IPS-18c (cell line): ENCODE results near the gene DAP.
"Not testable (repeated sequence)": the region's sequence is repeated elsewhere in the genome, so short reads cannot be mapped to it uniquely, and the experiment has no call there.

Source experiments
- H3K4me3 ChIP-seq: 2 replicates; pipeline ENCODE4 v1.7.0; 2013; ENCODE audit warnings: low read depth, mild to moderate bottlenecking, low read length, moderate library complexity; ENCODE audit not compliant: insufficient read depth
- H3K9me3 ChIP-seq: one replicate; pipeline ENCODE4 v1.6.1; 2013; ENCODE audit warnings: mild to moderate bottlenecking, low read length, moderate library complexity; ENCODE audit not compliant: control insufficient read depth, insufficient read depth

DAP gene

DNA sequence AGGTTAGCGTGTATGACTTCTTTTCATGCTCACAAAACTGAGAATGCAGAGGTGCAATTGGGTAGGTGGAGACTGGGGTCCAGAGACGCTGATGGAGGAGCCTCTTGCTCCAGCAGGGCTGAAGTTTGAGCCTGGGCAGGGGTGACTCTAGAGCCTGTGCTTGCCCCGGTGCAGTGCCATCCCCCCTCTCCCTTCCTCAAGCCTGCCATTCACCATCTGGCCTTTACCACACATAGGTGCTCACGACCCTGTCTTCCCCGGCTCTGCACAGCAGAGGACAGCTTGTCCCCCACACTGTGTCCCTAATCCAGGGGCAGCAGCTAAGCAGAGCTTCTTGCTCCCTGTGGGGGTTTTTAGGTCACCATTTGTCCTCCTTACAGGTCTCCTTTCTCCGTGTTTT is 86.5 kb downstream of the DAP start:
- H3K9me3 ChIP-seq, result no peaks in the 10 kb centered on the region
- H3K4me3 ChIP-seq, result no peak overlapping the region

DNA sequence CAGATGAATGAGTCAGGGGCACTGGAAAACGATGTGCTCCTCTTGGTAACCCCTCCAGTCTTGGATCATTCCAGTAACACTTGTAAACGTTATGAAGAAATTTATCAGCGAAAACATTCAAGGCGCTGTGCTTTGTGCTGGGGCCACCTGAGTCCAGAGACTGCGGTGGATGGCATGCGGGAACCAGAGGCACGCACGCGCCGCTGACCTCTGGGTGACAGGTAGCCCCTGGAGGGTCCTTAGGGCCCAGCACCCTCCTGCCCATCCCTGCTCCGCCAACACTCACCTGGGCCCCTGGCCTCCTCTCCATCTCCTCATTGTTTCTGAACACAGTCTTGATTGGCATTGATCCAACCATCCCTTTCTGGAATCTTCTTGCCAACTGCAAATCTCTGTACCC is 86.9 kb downstream of the DAP start:
- no peaks in the 10 kb centered on the region for H3K9me3 ChIP-seq
- H3K4me3 ChIP-seq, result no peak overlapping the region

DNA sequence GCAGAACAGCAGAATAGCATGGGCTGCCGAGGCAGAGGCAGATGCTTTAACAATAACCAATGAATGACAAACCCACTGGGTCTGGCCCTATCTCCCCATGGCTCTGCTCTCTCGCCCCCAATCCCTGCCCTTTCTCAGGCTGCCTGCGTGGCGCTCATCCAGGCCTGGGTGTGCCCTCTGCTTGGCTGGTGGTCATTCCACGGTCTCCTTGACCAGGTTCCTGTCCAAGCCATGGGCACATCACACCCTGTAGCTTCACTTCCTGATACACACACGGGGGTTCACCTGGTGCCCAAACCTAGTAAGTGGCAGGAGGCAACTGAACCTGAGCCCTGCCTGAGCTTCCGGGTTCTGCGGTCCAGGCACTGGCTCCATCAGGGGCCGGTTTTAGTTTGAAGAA is 87.6 kb downstream of the DAP start:
- no peaks in the 10 kb centered on the region for H3K9me3 ChIP-seq
- no peak overlapping the region for H3K4me3 ChIP-seq

DNA sequence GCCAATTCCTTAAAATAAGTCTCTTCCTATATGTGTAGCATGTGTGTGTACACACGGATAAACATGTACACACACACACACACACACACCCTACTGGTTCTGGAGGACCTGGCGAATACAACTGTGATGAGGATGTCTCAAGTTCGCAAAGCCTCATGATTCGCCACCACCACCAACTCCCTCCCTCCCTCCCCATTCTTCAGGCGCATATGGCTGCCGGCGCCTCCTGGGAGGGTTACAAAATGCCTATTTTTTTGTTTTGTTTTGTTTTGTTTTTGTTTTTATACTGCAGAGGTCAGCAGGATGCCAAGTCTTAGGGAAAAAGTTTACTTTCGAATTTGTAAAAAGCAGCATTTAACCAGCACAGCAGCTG is 88.0 kb downstream of the DAP start:
- Histone ChIP-seq H3K4me3 (no peak overlapping the region), H3K9me3 (no peaks in the 10 kb centered on the region)

DNA sequence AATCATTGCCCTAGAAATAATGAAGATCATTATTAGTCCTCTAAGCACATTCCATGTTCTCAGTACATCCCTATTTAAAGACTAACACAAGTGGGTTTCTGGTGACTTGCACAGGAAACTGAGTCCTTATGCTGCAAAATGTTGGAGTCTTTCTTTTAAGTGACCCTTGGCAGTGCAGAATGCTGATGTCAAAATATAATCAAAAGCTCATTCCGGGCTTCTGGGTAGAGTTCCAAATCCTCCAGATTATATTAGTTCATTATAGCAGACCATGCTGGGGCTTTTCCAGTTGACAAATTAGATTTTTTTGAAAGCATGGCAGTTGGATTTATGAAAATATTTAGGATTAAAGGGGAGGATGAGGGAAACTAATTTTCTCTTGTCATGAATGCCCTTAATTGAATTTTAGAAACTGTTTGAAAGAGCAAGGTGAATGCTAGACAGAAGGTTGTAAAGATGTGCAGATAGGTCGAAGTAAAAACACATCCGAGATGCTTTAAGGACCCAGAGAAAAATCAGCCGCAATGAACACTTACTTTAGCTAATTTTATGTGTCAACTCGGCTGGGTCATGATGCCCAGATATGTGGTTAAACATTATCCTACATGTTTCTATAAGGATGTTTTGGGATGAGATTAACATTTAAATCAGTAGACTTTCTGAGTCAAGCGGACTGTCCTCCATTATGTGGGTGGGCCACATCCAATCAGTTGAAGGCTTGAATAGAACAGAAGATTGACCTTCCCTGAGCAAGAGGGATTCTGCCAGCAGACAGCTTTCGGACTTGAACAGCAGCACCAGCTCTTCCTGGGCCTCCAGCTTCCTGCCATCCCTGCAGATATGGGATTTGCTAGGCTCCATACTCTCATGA is 88.7 kb downstream of the DAP start:
- Histone ChIP-seq H3K4me3 (no peak overlapping the region), H3K9me3 (no peaks in the 10 kb centered on the region)

DNA sequence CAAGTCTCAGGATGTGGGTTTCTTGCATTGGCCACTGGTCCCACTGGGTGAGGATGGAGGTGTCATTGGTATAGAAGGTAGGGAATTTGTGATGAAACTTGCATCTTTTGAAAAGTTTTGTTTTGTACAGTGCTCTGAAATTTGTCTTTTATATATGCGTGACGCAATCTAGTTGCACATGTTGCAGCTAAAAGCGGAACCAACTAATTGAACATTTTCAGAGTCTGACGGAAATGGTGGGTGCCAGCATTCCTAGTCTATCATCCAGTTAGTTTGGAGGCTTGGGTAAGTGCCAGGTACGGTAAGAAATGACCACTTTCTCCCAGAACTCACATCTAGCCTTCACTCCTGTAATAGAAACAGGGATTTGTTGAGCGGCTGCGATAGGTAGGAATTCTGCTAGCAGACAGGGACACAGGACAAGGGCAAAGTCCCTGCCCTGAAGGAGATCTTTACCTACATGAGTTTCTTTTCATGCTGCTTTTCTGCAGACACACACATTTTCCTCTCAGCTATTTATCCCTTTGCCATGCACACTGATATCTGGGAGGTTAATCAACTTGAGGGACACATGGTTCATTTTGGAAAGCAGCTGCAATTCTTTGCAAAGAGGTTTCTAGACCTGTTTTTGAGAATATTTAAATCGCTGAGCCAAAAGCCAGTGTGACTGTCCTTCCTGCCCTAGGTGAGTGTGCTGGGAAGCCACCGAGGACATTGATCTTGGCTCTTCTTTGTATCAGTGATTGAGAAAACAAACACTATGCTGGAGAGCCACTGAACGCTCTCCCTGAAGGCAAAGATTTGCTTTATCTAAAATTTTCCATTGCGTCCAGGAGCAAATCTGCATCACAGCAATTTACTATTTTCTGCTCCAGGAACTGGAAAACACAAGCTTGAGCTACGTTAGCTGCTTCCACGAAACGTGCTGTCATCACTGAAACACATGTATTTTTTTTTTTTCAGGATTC is 89.7 kb downstream of the DAP start:
- H3K9me3 ChIP-seq, result no peaks in the 10 kb centered on the region

DNA sequence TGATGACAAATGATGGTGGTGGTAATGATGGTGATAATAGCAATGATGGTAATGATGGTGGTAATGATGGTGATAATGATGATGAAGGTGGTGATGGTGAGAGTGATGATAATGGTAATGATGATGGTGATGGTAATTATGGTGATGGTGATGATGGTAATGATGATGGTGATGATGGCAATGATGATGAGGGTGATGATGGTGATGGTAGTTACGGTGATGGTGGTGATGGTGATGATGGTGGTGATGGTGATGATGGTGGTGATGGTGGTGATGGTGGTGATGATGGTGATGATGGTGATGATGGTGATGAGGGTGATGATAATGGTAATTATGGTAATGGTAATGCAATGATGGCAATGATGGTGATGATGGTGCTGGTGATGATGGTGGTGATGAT is 91.1 kb downstream of the DAP start:
- Histone ChIP-seq H3K9me3 (peaks cover 2% of the 10 kb centered on the region), H3K4me3 (no peak overlapping the region)

More for the DNA sequence above, 89.7 kb downstream of the DAP start:
- no peak overlapping the region for H3K4me3 ChIP-seq

DNA sequence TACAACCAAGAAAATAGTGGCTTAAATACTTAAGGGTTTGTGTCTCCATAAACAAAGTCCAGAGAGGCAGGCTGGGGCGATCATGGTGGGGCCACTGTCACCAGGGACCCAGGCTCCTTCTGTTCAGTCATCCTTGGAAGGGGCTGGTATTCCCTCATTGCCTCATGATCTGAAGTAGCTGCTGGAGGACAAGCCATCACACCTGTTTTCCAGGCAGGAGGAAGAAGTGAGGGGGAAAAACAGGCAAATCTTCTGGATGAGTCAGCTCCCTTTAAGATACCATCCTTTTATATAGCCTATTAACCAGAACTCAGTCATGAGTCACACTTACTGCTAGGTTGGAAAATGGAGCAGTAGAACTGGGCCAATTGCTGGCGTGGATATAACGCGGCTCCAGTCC is 92.3 kb downstream of the DAP start:
- H3K9me3 ChIP-seq, result peaks cover 2% of the 10 kb centered on the region
- H3K4me3 ChIP-seq, result no peak overlapping the region

DNA sequence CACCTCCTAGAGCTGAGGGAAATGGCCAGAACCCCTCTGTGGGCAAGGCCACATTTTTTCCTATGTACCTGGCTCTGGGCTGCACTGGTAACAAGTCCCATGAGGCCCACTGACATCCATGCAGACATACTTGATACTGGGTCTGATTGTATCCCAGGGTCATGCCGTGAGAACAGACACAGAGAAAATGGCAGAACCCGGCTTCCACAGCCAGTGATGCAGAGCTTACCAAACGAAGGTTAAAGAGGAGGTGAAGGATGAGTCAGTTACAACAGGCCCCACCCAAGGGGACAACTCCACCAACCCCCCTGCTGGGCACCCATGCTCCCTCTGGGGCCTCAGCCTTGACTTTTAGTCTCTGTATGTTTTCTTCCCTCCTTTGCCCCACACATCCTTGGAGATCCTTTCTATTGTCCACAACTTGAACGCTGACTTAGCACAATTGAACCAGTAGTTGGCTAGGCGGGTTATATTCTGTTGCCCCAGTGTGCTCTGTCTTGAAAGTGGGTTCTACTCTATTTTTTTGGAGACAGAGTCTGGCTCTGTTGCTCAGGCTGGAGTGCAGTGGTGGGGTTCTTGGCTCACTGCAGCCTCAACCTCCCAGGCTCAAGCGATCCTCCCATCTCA is 93.5 kb downstream of the DAP start:
- Histone ChIP-seq H3K4me3 (no peak overlapping the region), H3K9me3 (peaks cover 4% of the 10 kb centered on the region)

DNA sequence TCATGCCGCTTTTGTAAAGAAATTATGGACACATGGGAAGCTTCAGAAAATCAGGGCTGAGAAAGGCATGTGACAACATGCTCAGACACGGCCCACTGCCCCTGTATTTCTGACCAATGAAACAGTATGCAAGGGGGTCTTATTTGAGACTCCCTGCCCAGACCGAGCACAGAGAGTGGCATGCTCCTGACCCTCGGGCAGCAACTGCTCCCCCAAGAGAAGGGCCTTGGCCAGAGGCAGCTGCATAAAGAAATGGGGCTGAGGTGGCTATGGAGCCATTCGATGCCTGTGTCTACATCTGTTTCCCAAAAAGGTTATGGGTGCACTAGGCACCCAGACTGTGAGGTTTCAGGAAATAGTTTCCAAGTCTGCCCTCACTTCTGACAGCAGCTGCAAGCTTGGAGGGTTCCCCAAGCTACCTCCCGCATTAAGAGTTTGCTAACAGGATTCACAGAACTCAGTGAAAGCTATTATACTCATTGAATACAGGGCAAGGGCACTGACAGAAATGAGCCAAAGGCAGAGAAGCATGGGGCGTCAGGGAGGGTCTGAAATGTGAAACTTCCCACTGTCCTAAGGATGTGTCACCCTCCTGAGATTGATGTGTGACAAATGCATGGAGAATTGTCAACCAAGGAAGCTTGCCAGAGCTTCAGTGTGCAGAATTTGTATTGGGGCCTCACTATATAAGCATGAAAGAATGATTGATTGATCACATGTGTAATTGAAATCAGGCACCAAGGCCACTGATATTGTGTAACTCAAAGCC is 94.3 kb downstream of the DAP start:
- Histone ChIP-seq H3K4me3 (no peak overlapping the region), H3K9me3 (peaks cover 4% of the 10 kb centered on the region)

DNA sequence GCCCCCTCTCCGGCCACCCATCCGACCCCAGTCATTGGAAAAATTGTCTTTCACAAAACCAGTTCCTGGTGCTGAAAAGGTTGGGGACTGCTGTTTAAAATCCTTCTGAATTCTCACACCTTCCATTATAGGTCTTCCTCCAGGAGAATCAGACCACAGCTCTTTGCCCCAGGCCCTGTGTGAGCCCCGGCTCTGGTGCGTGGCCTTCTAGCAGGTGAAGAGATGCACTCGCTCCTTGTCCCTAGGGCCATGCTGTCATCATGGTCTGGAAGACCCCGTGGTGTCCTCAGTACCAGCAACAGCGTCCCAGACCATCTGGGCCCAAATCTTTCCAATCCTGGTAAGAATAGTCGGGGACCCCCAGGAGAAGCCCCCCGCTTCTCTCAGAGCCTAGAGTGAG is 95.2 kb downstream of the DAP start:
- Histone ChIP-seq H3K4me3 (no peak overlapping the region; the same call in 1 of the 2 replicates), H3K9me3 (peaks cover 4% of the 10 kb centered on the region)

DNA sequence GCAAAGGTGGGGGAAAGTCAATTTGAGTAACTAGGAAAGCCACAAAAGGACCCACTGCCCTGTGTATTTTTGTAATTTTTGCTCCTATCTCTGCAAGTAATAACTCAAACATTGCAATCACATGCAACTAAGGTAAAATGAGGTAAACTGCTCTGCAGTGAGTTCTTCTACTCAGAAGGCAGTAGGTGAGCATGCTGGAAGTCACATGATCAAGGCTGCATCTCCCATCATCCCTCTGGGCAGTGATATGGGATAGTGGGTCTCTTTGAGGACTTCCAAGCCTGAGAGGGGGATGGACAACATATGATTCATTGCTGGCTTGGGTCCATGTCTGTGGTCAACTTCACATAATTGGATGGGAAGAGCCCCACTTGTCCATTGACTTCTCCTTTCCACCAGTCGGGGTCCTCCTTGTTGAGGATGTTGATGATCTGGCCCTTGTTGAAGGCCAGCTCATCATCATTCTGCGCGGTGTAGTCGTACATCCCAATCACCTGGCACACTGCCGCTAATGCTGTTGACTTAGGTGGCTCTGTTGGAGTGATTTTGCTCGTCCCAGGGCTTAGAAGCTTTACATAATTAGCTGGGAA is 96.8 kb downstream of the DAP start:
- not testable (repeated sequence) for H3K9me3 ChIP-seq, H3K4me3 ChIP-seq

DNA sequence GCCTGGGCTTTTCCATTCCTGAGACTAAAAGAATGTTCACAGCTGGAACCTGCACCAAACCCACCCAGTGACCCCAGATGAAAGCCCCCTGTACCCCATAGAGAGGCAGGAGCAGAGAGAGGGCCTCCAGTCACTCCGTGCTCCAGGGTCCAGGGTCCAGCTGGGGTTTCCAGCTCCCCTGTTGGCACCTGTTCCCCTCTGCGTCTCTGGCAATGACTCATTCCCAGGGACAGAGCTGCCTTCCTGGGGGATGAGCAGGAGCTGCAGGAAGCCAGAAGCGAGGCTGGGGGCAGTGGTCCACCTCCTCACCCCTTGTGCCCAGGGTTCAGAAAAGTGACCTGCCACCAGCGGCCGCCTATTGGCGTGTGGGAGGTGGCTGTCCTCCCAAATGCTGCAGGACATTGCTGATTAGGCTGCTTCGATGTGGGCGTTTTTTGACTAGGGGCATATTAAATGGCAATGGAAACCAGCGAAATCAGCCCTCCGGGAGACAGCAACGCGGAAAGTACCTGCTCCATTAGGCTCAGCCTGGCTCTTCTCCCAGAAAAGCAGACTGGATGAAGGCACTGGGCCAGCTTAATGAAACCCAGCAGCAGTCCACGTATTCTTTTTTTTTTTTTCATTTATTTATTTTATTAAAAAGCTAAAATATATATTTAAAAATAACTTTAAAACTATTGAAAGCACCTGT is 97.4 kb downstream of the DAP start:
- peaks cover 4% of the 10 kb centered on the region for H3K9me3 ChIP-seq
- no peak overlapping the region for H3K4me3 ChIP-seq

DNA sequence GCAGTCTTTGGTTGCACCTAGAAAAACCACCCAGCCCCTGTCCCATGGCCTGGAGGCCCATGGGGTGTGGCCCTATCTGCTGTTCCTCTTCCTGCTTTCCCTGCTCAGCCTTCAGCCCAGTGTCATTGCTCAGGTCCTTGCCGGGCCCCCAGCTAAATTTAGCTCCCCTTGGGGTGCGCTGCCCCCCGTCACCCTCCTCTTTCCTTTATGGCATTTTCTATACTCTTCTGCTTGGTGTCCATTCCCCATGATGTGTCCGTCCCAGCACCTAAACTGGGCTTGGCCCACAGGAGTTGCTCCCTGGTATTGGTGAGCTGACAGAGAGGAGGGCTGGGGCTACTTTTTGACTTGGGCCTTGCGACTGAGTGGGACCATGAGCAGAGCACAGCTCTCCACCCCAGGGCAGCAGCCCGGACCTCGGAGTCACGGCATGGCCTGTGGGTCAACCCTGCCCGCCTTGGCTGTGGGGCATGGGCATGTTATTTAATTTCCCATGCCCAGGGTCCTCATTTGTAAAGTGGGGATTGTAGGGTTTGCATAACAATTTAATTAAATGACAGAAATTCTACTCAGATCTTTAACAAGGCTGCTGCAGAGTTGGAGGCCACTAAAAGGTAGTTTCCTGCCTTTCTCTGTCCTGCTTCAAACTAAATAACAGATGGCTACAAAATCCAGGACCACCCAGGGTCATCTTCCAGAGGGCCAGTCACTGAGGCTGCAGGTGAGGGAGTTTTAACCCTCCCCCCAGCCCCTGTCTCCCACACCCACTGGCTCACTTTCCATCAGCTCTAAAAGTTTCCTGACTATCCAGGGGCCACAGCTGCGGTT is 98.2 kb downstream of the DAP start:
- Histone ChIP-seq H3K9me3 (peaks cover 4% of the 10 kb centered on the region), H3K4me3 (no peak overlapping the region)

DNA sequence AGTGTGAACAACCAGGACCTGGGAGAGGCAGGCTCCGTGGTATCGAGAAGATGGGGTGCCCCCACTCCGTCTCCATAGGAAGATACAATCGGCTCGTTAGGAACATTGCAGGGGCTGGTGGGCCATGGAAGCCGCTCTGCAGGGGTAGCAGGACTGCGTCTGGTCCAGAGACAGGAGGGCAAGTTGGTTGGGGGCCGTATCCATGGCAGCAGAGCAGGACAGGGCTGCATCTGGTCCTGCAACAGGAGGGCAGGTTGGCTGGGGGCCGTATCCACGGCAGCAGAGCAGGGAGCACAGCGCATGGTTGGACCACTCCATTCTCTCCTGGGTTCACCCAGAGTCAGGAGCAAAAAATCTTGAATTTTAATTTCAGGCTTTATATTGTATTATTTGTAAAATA is 99.0 kb downstream of the DAP start:
- Histone ChIP-seq H3K4me3 (no peak overlapping the region), H3K9me3 (peaks cover 4% of the 10 kb centered on the region)
